ENCODE data around the gene CACNA2D3. TPM values are rescaled to one million over a fixed set of nuclear protein-coding genes. Genes with fewer than 3 reads are reported as not detected.
"Not testable (repeated sequence)": the region's sequence is repeated elsewhere in the genome, so short reads cannot be mapped to it uniquely, and the experiment has no call there.

Gene CACNA2D3
- total RNA-seq, 1 experiment from 2014 or later, result 6.1 TPM

GRCh38 chr3:54443561-54444161, 321.3 kb downstream of the CACNA2D3 start:
- peak; percentile 18 for DNase-seq (ENCODE audit: low read depth)
- in situ Hi-C loops (cut with HindIII; ENCODE audit: low pct_unique_long_range_greater_than_20kb, low sequenced_read_pairs), result no loop called here

- no peak for DNase-seq (ENCODE audit: low read depth)
- in situ Hi-C loops (cut with HindIII; ENCODE audit: low pct_unique_long_range_greater_than_20kb, low sequenced_read_pairs), result no loop called here
Measured at GRCh38 chr3:54445630-54446029, 323.3 kb downstream of the CACNA2D3 start.

- in situ Hi-C loops (cut with HindIII; ENCODE audit: low pct_unique_long_range_greater_than_20kb, low sequenced_read_pairs), result no loop called here
- no peak for DNase-seq (ENCODE audit: low read depth)
Measured at GRCh38 chr3:54447427-54447826, 325.1 kb downstream of the CACNA2D3 start.

- no peak for DNase-seq (ENCODE audit: low read depth)
- in situ Hi-C loops (cut with HindIII; ENCODE audit: low pct_unique_long_range_greater_than_20kb, low sequenced_read_pairs), result no loop called here
Measured at GRCh38 chr3:54454806-54455205, 332.5 kb downstream of the CACNA2D3 start.

GRCh38 chr3:54458357-54458756, 336.0 kb downstream of the CACNA2D3 start:
- no peak for DNase-seq (ENCODE audit: low read depth)
- in situ Hi-C loops (cut with HindIII; ENCODE audit: low pct_unique_long_range_greater_than_20kb, low sequenced_read_pairs), result no loop called here

- DNase-seq (ENCODE audit: low read depth); in situ Hi-C loops (cut with HindIII; ENCODE audit: low pct_unique_long_range_greater_than_20kb, low sequenced_read_pairs): not testable (repeated sequence)
Measured at GRCh38 chr3:54464554-54464953, 342.2 kb downstream of the CACNA2D3 start.

GRCh38 chr3:54476891-54477290, 354.5 kb downstream of the CACNA2D3 start:
- in situ Hi-C loops (cut with HindIII; ENCODE audit: low pct_unique_long_range_greater_than_20kb, low sequenced_read_pairs), result no loop called here
- peak; percentile 14 for DNase-seq (ENCODE audit: low read depth)

- no peak for DNase-seq (ENCODE audit: low read depth)
- in situ Hi-C loops (cut with HindIII; ENCODE audit: low pct_unique_long_range_greater_than_20kb, low sequenced_read_pairs), result no loop called here
Measured at GRCh38 chr3:54481606-54482365, 359.4 kb downstream of the CACNA2D3 start.

GRCh38 chr3:54484334-54484733, 362.0 kb downstream of the CACNA2D3 start:
- no peak for DNase-seq (ENCODE audit: low read depth)
- in situ Hi-C loops (cut with HindIII; ENCODE audit: low pct_unique_long_range_greater_than_20kb, low sequenced_read_pairs), result no loop called here

GRCh38 chr3:54486317-54486716, 364.0 kb downstream of the CACNA2D3 start:
- in situ Hi-C loops (cut with HindIII; ENCODE audit: low pct_unique_long_range_greater_than_20kb, low sequenced_read_pairs), result no loop called here

GRCh38 chr3:54488297-54488696, 365.9 kb downstream of the CACNA2D3 start:
- in situ Hi-C loops (cut with HindIII; ENCODE audit: low pct_unique_long_range_greater_than_20kb, low sequenced_read_pairs), result no loop called here
- no peak for DNase-seq (ENCODE audit: low read depth)

More at GRCh38 chr3:54486317-54486716, 364.0 kb downstream of the CACNA2D3 start:
- no peak for DNase-seq (ENCODE audit: low read depth)

GRCh38 chr3:54494209-54494608, 371.9 kb downstream of the CACNA2D3 start:
- in situ Hi-C loops (cut with HindIII; ENCODE audit: low pct_unique_long_range_greater_than_20kb, low sequenced_read_pairs), result no loop called here
- DNase-seq (ENCODE audit: low read depth), result no peak

- no peak for DNase-seq (ENCODE audit: low read depth)
- in situ Hi-C loops (cut with HindIII; ENCODE audit: low pct_unique_long_range_greater_than_20kb, low sequenced_read_pairs), result no loop called here
Measured at GRCh38 chr3:54506603-54507002, 384.3 kb downstream of the CACNA2D3 start.

- DNase-seq (ENCODE audit: low read depth), result no peak
- in situ Hi-C loops (cut with HindIII; ENCODE audit: low pct_unique_long_range_greater_than_20kb, low sequenced_read_pairs), result no loop called here
Measured at GRCh38 chr3:54507876-54508460, 385.6 kb downstream of the CACNA2D3 start.

GRCh38 chr3:54510506-54510905, 388.2 kb downstream of the CACNA2D3 start:
- in situ Hi-C loops (cut with HindIII; ENCODE audit: low pct_unique_long_range_greater_than_20kb, low sequenced_read_pairs), result no loop called here
- no peak for DNase-seq (ENCODE audit: low read depth)

- in situ Hi-C loops (cut with HindIII; ENCODE audit: low pct_unique_long_range_greater_than_20kb, low sequenced_read_pairs), result no loop called here
- no peak for DNase-seq (ENCODE audit: low read depth)
Measured at GRCh38 chr3:54511766-54512365, 389.5 kb downstream of the CACNA2D3 start.

GRCh38 chr3:54514006-54514405, 391.7 kb downstream of the CACNA2D3 start:
- no peak for DNase-seq (ENCODE audit: low read depth)
- in situ Hi-C loops (cut with HindIII; ENCODE audit: low pct_unique_long_range_greater_than_20kb, low sequenced_read_pairs), result no loop called here

- in situ Hi-C loops (cut with HindIII; ENCODE audit: low pct_unique_long_range_greater_than_20kb, low sequenced_read_pairs), result no loop called here
- DNase-seq (ENCODE audit: low read depth), result no peak
Measured at GRCh38 chr3:54514416-54514815, 392.1 kb downstream of the CACNA2D3 start.
